Limb (tissue), 2 donors: ENCODE data around the gene RAB3C.

ENCODE experiments used
- DNase-seq, 2 donors: peaks; one replicate each; pipeline ENCODE4 v3.0.0-alpha.2; 2016; ENCODE audit errors: extremely low spot score in 2 of 2

RAB3C gene

GRCh38 chr5:58818465-58818864, 235.6 kb downstream of the RAB3C start:
- DNase-seq, result no peak

DNA sequence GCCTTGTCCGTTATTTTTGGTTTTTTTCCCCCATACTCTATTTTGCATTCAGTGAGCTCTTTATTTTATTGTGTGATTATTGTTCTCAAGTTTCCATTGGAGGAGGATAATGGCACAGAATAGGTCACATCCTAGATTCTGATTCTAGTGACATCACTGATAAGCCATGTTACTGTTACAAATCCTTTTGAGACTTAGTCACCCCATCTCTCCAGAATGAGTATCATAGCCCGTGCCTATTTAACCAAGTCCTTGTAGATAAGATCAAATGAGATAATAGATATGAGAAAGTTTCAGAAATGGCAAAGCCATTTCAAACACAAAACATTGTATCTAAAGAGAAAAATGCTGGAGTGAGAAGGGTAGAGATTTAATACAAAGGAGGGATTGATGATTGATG, 242.6 kb downstream of the RAB3C start:
- no peak for DNase-seq

DNA sequence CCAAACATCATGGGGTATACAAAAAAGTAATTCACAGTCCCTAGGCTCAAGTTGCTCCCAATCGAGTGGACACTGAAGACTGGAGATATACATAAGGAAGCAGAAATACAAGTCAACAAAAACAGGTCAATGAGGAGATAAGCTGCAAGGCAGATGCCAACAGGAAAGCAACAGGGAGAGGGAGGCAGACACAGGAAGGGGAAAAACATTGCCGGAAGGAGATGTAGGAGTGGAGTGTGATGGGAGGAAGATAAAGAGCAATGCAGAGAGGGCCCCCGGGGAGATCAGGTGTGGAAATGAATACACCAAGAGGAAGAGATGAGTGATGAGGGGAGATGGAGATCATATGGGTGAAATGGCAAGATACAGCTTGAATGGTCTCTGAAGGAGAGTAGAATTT, 243.0 kb downstream of the RAB3C start:
- no peak for DNase-seq

DNA sequence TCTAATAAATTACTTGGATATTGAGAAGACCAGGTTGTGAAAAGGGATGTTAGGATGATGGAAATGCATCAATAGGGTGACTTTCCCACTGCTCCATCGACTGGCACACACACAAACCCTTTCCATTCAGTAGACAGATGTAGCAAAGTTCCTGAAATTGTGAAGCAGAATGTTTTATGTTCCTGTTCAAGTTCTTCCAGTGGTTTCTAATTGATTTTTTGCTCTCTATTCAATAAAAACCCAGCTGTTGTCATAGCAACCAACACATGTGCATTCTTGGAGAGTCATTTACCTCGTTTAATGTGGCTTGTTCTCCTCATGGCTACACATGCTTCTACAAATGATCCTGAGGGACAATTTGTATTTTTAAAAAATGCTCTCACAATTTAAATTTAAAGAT, 244.6 kb downstream of the RAB3C start:
- DNase-seq, result peak in 1 of 2 donors; percentile 65

- peak; percentile 71 to 72 for DNase-seq
Measured at GRCh38 chr5:58828258-58828657, 245.4 kb downstream of the RAB3C start.

- DNase-seq, result no peak
Measured at GRCh38 chr5:58834242-58835225, 251.7 kb downstream of the RAB3C start.

DNA sequence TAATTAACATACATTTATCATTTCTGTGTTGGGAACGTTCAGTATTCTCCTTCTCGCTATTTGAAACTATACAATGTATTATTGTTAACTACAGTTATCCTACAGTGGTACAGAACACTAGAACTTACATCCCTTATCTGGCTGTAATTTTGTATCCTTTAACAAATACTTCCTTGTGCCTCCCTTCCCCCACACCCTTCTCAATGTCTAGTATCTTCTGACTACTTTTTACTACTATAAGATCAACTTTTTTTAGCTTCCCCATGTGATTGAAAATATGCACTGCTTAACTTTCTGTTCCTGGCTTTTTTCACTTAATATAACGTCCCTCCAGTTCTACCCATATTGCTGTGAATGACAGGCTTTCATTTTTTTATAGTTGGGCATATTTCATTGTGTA, 253.5 kb downstream of the RAB3C start:
- DNase-seq, result no peak

- no peak for DNase-seq
Measured at GRCh38 chr5:58838729-58839128, 255.9 kb downstream of the RAB3C start.

DNA sequence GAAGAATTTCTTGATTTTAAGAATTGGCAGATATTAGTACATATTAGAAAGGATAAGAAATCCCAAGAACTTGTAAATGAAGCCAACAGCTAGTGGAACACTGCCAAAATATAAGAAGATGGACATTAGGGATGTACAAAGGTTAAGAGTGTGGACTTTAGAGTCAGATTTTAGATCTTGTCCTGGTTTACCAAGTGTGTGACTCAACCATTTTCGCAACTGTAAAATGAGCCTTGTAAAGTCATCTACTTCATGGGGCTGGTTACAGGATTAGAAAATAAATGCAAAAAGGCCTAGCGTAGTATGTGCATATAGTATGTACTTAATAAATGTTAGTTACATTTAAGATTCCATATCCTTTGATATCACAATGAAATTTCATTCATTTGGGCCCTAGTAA, 260.0 kb downstream of the RAB3C start:
- DNase-seq, result no peak

GRCh38 chr5:58844395-58844794, 261.5 kb downstream of the RAB3C start:
- DNase-seq, result no peak

DNA sequence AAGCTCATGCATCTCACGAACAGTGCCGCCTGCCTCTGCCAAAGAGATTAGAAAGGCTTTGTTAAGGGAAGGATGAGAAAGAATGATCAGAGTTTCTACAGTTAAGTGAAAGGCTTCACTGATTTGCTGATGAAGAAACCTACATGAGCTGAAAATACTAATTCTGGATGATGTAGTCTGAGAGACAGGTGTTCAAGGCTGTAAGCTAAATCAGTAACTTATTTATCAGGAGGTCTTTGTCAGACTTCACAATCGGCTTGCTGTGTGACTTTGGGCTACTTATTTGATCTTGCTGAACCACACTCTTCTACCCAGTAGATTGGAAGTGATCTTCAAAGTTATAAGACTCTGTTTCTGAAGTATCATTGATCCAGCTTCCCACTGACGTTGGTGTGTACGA, 264.2 kb downstream of the RAB3C start:
- DNase-seq, result no peak

DNA sequence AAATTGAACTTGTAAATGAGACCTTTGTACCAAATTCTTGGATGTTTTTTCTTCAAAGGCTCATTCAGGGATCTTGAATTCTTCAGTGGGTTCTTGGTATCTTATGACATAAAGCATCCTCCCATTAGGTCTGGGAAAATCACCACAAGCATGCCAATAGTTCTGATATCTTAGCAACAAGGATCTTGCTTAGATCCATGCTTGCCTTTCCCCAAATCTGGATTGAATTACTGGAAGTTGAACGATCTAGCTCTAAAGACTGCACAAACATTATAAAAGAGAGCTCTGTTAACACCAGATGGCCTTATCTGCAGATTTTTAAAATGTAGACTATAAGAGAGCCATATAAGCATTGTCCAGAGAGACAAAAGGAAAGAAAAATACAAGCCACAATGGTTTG, 266.3 kb downstream of the RAB3C start:
- peak in 1 of 2 donors; percentile 49 for DNase-seq

DNA sequence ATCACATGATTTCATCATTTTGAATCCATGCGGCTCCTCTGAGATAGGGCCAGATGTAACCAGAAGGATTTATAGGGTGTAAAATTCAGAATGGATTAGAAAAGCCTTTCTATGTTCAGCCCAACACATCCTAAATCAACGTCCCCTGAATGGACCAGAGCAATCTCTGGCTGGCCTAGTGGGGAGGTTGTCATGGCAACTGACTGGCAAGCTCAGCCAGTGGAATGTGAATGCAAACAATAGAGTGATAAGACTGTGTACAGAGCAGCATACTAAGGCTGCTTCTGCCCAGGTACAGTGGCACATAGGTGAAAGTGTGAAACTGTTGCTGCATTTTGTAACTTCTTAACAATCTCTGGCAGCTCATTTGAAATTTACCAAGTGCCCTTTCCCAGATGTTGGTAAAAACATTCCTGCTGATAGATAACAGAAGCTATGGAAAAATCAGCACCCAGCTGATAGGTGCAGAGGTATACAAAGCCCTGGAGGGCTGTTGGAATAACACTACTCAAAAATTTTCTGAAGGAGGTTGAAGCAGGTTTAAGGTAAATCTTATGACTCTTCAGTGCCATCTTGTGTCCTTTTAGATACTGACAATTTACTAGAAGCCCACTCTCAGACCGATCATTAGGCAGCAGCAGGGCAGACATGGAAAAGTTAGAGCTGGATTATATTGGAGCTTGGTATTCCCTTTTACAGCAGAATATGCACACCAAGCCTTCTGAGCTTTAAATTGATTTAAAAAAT, 267.2 kb downstream of the RAB3C start:
- peak; percentile 65 for DNase-seq

DNA sequence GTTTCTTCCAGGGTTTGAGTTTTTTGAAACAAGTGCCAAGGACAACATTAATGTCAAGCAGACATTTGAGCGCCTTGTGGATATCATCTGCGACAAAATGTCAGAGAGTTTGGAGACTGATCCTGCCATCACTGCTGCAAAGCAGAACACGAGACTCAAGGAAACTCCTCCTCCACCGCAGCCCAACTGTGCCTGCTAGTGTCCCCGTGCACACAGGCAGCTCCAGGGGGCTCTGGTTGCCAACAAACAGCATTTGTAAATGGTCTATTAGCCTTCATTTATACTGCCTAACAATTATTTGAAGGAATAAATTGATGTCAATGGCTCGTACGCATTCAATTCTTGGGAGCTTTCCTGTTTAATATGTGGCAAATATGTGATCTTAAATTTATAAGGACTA, 268.3 kb downstream of the RAB3C start:
- no peak for DNase-seq

DNA sequence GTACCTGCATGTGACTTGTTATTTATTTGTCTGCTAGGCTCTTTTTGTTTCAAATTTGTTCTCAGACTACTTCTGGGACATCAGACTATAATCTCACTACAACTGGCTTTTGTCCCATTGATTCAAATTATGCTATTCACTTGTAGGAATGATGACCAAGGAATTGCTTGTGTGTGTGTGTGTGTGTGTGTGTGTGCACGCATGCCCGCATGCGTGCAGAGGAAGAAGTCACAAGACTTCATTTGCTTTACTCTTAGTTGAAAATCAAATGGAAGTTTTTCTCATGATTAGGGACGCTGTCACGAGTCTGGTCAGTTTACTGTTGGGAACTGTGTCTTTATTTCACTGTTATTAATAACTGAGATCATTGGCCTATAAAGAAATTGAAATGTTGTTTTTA, 268.7 kb downstream of the RAB3C start:
- no peak for DNase-seq

DNA sequence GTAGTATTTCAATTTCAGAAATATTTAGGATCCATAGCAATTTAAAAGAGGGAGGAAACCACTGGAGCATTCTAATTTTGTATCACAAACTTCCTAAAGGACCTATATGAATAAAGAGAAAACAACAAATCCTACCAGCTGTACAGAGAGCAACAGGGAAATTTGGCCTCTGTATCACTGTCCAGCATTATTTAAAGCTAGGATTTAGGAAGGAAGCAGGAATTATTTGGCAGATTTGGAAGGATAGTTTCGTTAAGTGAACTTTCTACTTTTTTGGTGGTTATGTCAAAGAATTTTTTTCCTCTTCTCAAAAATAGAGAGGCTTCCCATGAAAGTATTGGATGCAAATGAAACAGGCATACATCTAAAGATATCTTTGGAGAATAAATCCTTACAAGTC, 269.7 kb downstream of the RAB3C start:
- DNase-seq, result no peak

DNA sequence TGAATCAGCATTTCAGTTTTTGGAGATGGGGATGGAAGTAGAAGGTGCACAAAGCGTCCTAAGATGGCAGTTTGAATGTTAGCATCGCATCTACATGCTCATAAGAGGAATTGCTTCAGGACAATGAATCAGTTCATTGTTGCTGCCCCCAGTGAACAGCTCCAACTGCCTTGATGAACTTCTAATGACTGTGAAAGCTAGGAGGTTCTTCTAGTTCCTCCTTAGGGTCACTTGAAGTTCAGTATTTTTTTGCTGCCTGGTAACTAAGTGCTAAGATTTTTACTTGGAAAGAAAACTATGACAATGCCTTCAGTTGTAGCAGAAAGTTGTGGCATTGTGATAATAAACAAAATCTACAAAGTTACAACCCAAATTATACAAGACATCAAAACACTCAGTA, 271.6 kb downstream of the RAB3C start:
- DNase-seq, result no peak

DNA sequence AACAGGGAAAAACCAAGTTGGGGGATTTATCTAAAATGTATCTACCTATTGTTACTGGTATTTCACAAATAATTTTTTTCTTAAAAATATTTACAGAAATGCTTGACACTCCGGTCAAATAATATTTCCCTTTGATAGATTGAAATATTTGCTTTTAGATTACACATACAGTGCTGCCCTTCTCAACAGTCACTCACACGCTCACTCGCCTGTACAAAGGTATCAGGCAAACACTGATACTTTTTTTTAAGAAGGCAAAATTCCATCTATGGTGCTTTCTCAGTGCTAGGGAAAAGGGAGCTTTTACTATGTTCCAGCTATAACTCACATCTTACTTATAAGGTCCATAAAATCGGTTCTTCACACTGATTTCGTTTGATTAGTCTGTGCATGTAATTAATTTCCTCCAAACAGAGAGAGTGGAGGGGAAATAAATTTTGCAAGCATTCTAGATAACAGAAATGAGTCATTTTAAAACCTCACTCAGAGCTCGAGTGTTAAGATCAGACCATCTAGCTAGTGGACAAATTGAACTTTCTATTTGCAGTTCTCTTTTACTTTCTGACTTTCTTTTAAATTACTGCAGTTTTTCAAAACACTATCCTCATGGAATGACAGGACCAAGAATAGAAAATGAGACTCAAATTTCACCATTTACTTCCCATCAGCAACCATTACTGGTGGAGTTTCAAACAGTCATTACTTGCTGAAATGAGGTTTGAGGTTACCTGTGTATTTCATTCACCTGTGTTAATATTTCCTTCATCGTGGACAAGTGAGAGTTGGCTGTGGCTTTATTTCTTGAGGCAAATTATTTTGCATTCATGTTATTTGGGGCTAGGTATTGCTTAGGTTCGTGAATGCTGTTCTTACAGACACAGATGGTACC, 273.2 kb downstream of the RAB3C start:
- no peak for DNase-seq

- DNase-seq, result no peak
Measured at GRCh38 chr5:58857609-58858008, 274.7 kb downstream of the RAB3C start.

GRCh38 chr5:58860680-58861079, 277.8 kb downstream of the RAB3C start:
- DNase-seq, result no peak

DNA sequence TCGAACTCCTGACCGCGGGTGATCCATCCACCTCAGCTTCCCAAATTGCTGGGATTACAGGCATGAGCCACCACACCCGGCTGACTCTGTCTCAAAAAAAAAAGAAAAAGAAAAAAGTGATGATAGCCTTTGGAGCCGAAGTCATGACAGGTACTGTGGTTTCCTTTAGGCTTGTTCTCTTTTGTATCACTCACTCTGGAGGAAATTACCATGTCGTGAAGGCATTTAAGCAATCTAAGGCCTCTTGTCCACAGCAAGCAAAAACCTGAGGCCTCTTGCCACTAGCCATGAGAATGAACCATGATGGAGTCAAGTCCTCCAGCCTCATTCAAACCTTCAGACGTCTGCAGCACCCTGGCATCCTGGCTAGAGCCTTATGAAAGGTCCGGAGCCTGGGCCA, 286.1 kb downstream of the RAB3C start:
- no peak for DNase-seq
